Activated CD8-positive, alpha-beta memory T cell treated with anti-CD3 and anti-CD28 coated beads, Interleukin-2, amount 10 ng/mL, durations not matched to agents 7 days and 5 days (primary cell): Measurements from ENCODE around the gene SAMD4A. TPM values are rescaled to one million over a fixed set of nuclear protein-coding genes. Genes with fewer than 3 reads are reported as not detected.

Experiments
- ATAC-seq: fragments of 150-1000 bp; cut with Tn5 transposase; one replicate; pipeline ENCODE4 v1.10.0; 2021; ENCODE audit warnings: moderate library complexity
- CTCF ChIA-PET: fragments of 350-600 bp; sonication (Branson Sonifier 250); formaldehyde crosslinking; loops from one replicate; lab custom pipeline; 2021; ENCODE audit warnings: antibody characterized with exemption; lab: Charles Lee
- DNase-seq: peaks from one replicate; pipeline ENCODE4 v3.0.0-alpha.2; 2020
- H3K27ac Mint-ChIP-seq: one replicate; pipeline ENCODE4 v1.8.0; 2021; ENCODE audit warnings: mild to moderate bottlenecking, mixed read lengths
- H3K27me3 Mint-ChIP-seq: one replicate; pipeline ENCODE4 v1.8.0; 2021; ENCODE audit warnings: mixed read lengths
- H3K36me3 Mint-ChIP-seq: one replicate; pipeline ENCODE4 v1.8.0; 2021; ENCODE audit warnings: mild to moderate bottlenecking, mixed read lengths
- H3K4me1 Mint-ChIP-seq: one replicate; pipeline ENCODE4 v1.8.0; 2021; ENCODE audit warnings: mixed read lengths
- H3K4me3 Mint-ChIP-seq: one replicate; pipeline ENCODE4 v1.8.0; 2021; ENCODE audit warnings: mild to moderate bottlenecking, moderate library complexity, mixed read lengths
- H3K9me3 Mint-ChIP-seq: one replicate; pipeline ENCODE4 v1.8.0; 2022; ENCODE audit warnings: low read depth, mixed read lengths
- total RNA-seq, 2 experiments: library from RNA; stranded (reverse); gene quantifications; one replicate each; pipeline ENCODE4 v1.2.3, GENCODE V29; 2021

The SAMD4A gene
- total RNA-seq, 2 experiments from 2014 or later = 1.6 to 1.7 TPM

DNA sequence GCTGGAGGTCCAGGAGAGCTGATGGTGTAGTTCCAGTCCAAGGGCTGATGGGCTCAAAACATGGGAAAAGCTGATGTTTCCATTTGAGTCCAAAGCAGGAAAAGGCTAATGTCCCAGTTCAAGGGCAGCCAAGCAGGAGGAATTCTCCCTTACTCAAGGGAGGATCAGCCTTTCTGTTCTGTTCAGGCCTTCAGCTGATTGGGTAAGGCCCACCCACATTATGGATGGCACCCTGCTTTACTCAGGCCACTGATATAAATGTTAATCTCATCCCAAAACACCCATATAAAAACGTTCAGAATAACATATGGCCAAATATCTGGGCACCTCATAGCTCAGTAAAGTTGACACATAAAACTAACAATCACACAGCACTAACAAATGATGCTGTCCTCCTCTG lies 64.1 kb downstream of the SAMD4A start:
- H3K4me3 Mint-ChIP-seq = no peak overlapping the region
- peaks cover 2% of the 10 kb centered on the region for H3K27me3 Mint-ChIP-seq
- no peak for DNase-seq
- no peak for ATAC-seq
- no peak overlapping the region for H3K27ac Mint-ChIP-seq
- H3K4me1 Mint-ChIP-seq = peaks cover 28% of the 10 kb centered on the region
- CTCF ChIA-PET = interaction anchor here (0.8 to 2.5 kb wide), 7 partner anchors 12 to 143 kb away, joined by 3 to 9 read pairs (median 4); no protein-coding TSS in a partner anchor
- H3K36me3 Mint-ChIP-seq = peaks cover 3% of the 10 kb centered on the region
- no peaks in the 10 kb centered on the region for H3K9me3 Mint-ChIP-seq

DNA sequence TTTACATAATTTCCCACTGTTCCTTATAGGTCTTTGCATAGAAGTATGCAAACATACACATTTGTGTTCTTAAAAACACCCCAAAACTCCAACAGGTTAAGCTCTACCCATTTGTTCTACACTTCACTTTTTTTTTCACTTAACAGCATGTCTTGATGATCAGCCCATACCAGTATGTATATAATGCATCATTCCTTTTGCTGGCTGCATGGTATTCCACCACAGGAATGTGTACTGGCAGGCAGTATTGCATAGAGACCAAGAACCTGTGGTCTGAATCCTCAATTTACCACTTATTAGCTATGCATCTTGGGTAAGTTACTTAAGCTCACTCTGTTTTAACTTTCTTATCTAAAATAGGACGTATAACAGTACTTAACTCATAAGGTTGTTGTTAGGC lies 65.5 kb downstream of the SAMD4A start:
- H3K36me3 Mint-ChIP-seq = peaks cover 3% of the 10 kb centered on the region
- ATAC-seq = no peak
- H3K27ac Mint-ChIP-seq = no peak overlapping the region
- H3K9me3 Mint-ChIP-seq = no peaks in the 10 kb centered on the region
- no peak overlapping the region for H3K4me3 Mint-ChIP-seq
- no peak for DNase-seq
- CTCF ChIA-PET = interaction anchor here (2.5 kb wide), 1 partner anchor 10 kb away, joined by 9 read pairs; no protein-coding TSS in a partner anchor
- H3K27me3 Mint-ChIP-seq = peaks cover 3% of the 10 kb centered on the region
- H3K4me1 Mint-ChIP-seq = peaks cover 22% of the 10 kb centered on the region

DNA sequence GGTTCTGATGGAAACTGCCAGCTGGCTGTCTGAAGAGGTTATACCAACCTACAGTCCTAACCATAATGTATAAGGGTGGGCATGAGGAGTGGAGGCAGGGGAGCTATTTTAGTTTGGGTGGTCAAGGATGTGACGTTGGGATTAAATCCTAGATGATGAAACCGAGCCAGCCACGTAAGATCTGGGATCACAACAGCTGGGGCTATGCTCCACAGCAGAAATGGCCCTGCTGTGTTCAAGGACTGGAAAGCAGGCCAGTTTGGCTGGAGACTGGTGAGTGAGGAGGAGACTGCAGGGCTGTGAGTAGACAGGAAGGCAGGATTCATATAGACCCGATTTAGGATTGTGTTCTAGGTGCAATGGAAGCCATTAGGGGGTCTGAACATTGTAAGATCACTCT lies 66.1 kb downstream of the SAMD4A start:
- Mint-ChIP-seq H3K27ac (no peak overlapping the region), H3K36me3 (peaks cover 3% of the 10 kb centered on the region), H3K4me1 (peaks cover 16% of the 10 kb centered on the region)

DNA sequence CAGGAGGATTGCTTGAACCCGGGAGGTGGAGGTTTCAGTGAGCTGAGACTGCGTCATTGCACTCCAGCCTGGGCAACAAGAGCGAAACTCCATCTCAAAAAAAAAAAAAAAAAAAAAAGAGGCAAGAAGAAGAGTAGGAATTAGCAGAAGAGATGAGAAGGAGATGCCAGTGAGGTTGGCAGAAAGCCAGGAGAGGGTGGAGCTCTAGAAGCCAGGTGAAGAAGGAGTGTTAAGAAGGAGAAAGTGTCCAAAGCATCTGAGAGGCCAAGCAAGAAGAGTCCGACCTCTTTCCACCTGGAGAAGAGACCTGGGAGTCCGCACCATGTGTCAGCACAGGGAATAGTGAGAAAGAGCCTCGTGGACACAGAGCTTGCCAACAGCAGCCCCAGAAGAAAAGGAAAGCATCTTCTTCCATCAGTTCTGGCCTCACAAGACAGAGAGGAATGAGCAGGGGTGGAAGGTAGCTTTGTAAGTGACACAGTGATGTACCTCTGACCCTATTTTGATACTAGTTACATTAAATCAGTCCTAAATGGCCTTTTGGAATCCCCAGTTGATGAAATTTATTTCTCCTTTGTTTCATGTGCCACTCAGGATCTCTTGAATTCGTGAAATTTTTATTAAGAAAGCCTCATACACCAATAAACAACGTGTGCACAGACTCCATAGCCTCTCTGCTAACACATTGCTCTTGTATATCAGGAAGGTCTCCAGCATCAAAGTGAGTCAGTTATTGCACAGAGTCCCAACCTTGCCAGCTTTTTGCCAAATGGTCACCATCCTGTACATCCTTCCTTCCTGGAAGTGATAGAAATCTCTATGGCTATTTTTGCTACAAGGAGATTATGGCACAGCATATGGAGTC lies 70.6 kb downstream of the SAMD4A start:
- Mint-ChIP-seq H3K4me1 (no peaks in the 10 kb centered on the region), H3K36me3 (peaks cover under 1% of the 10 kb centered on the region), H3K4me3 (no peak overlapping the region), H3K9me3 (no peaks in the 10 kb centered on the region), H3K27me3 (peaks cover 30% of the 10 kb centered on the region), H3K27ac (no peak overlapping the region)
- CTCF ChIA-PET = interaction anchor here (0.6 to 1.1 kb wide), 4 partner anchors 11 to 54 kb away, joined by 3 read pairs; no protein-coding TSS in a partner anchor
- ATAC-seq = no peak
- no peak for DNase-seq

More for the DNA sequence above, 66.1 kb downstream of the SAMD4A start:
- CTCF ChIA-PET = interaction anchor here (1.4 to 2.5 kb wide), 2 partner anchors 10 to 36 kb away, joined by 3 to 9 read pairs; no protein-coding TSS in a partner anchor
- H3K27me3 Mint-ChIP-seq = peaks cover 4% of the 10 kb centered on the region
- H3K9me3 Mint-ChIP-seq = no peaks in the 10 kb centered on the region
- ATAC-seq = no peak
- DNase-seq = no peak
- no peak overlapping the region for H3K4me3 Mint-ChIP-seq

DNA sequence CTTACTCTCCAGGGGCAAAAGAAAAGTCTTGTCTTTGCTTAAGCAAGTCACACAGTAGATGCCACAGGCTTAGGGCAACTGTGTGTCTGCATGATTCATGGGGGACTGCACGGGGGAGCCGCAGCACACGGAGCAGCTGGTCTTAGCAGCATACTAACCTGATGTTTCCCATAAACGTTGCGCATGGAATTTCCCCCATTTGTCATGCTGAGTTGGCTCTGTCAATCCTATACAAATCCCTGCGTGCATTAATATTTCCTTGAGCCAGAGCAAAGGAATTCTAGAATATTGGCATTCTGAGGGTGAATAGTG lies 71.2 kb downstream of the SAMD4A start:
- Mint-ChIP-seq H3K4me1 (no peaks in the 10 kb centered on the region), H3K27ac (no peak overlapping the region), H3K9me3 (no peaks in the 10 kb centered on the region), H3K36me3 (no peaks in the 10 kb centered on the region), H3K4me3 (no peak overlapping the region), H3K27me3 (peaks cover 31% of the 10 kb centered on the region)
- CTCF ChIA-PET = interaction anchor here (0.6 to 1.1 kb wide), 2 partner anchors 11 to 23 kb away, joined by 3 read pairs; no protein-coding TSS in a partner anchor
- DNase-seq (no peak), ATAC-seq (no peak)

DNA sequence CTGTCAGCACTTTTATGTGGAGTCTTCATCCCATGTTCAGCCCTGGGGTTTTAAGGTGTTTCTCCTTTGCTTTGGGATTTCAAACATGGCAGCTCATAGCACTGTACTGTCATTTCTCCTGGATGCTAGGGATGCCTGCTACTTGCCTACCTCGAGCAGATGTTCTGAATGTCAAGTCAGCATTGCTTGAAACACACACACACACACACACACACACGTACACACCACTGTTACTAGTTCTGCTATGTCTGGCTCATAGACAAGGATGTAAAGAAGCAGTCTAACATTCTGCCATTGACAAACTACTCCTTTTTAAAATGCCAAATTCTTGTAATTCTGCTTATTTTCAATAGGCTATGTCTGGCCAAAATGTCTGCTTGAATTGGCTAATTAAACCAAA lies 72.7 kb downstream of the SAMD4A start:
- DNase-seq = no peak
- H3K27ac Mint-ChIP-seq = no peak overlapping the region

DNA sequence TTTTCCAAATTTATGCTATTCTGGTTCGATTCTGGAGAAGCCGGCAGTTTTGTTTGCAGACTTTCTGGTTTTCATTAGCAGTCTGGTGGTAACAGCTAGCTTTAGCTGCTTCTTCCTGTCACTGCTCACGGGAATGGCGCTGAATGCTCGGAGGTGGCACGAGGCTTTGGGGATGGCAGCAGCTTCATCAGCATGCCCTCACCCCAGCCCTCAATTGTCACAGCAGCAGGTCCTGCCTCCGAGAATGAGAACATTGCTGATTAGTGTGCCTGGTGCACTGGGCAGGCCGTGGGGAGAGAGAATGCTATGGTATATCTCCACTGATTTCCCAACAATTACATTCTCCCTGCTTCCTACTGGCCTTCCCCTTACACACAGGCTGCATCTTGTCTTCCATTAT lies 73.6 kb downstream of the SAMD4A start:
- Mint-ChIP-seq H3K9me3 (no peaks in the 10 kb centered on the region), H3K27me3 (peaks cover 40% of the 10 kb centered on the region), H3K36me3 (no peaks in the 10 kb centered on the region), H3K4me3 (no peak overlapping the region), H3K27ac (no peak overlapping the region), H3K4me1 (no peaks in the 10 kb centered on the region)
- DNase-seq (no peak), ATAC-seq (no peak)
- CTCF ChIA-PET = no interaction called here

More for the DNA sequence above, 72.7 kb downstream of the SAMD4A start:
- no peaks in the 10 kb centered on the region for H3K36me3 Mint-ChIP-seq
- peaks cover 40% of the 10 kb centered on the region for H3K27me3 Mint-ChIP-seq
- no peak for ATAC-seq
- H3K4me3 Mint-ChIP-seq = no peak overlapping the region
- no peaks in the 10 kb centered on the region for H3K9me3 Mint-ChIP-seq
- H3K4me1 Mint-ChIP-seq = no peaks in the 10 kb centered on the region
- CTCF ChIA-PET = interaction anchor here (1.0 kb wide), 1 partner anchor 76 kb away, joined by 3 read pairs; no protein-coding TSS in a partner anchor

DNA sequence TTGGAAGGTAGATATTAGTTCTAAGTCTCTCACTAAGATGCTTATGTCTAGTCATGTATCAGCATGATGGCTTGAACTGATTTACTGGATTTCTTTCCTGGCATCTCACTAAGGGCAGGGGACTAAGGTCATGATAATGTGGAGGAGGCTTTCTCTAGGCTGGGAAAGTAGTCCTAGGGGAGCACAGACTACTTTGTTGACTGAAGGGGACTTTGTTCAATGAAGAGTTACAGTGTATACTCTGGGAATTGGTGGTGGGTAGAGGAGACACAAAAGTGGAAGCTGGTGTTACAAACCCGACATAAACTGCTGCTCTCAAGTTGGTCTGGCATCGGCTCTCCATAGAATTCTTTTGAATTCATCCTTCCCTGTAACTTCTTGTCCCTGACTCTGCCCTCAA lies 75.2 kb downstream of the SAMD4A start:
- CTCF ChIA-PET = interaction anchor here (1.1 to 2.6 kb wide), 7 partner anchors 10 to 132 kb away, joined by 4 to 9 read pairs (median 6); no protein-coding TSS in a partner anchor
- ATAC-seq (no peak), DNase-seq (no peak)
- H3K27me3 Mint-ChIP-seq = peaks cover 38% of the 10 kb centered on the region
- no peak overlapping the region for H3K4me3 Mint-ChIP-seq
- H3K4me1 Mint-ChIP-seq = peaks cover 5% of the 10 kb centered on the region
- no peaks in the 10 kb centered on the region for H3K36me3 Mint-ChIP-seq
- H3K27ac Mint-ChIP-seq = no peak overlapping the region
- no peaks in the 10 kb centered on the region for H3K9me3 Mint-ChIP-seq

DNA sequence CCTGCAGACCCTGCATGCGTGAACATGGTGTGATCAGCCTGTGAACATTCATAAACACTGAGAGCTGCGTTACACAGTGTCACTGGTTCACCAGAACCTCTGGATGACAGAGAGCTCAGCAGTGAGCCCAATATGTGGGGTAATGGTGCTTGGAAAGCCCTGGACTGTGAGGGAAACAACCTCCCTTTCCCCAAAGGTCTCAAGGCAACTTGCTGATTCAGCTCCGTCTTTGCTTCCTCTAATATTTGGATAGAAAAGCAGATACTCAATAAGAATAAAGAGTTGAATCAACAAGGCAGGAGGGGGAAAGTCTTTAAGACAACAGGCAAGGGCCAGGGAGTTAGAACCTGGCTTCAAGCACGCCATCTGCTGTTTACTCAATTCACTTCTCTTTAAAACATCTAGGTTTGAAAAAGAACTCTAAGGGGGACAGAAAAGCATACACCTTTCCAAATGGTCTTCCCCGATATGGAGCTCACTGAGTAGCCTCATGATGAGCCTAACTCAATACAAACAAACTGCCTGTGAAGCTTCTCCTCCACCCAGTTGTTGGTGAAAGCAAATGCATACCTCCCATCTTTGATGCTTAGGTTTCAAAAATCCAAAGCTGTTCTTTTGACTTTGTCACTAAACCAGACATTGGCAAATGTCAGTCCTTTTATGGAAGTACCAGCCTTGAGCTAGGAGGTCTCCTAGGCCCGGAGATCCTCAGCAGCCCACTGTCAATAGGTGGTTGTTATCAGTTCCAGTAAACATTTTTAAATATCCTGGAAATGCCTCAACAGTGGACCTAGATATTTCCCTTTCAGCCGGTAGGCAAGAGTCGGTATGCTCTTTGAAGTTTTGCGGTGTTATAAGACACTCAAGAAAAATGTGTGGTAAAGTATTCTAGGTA lies 76.1 kb downstream of the SAMD4A start:
- no peak for ATAC-seq
- H3K4me1 Mint-ChIP-seq = peaks cover 5% of the 10 kb centered on the region
- H3K4me3 Mint-ChIP-seq = no peak overlapping the region
- H3K27me3 Mint-ChIP-seq = peaks cover 36% of the 10 kb centered on the region
- CTCF ChIA-PET = interaction anchor here (1.1 to 2.6 kb wide), 10 partner anchors 11 to 131 kb away, joined by 3 to 9 read pairs (median 6); partner anchors contain the start of gene SAMD4A
- no peaks in the 10 kb centered on the region for H3K9me3 Mint-ChIP-seq
- H3K36me3 Mint-ChIP-seq = no peaks in the 10 kb centered on the region
- no peak for DNase-seq
- no peak overlapping the region for H3K27ac Mint-ChIP-seq

DNA sequence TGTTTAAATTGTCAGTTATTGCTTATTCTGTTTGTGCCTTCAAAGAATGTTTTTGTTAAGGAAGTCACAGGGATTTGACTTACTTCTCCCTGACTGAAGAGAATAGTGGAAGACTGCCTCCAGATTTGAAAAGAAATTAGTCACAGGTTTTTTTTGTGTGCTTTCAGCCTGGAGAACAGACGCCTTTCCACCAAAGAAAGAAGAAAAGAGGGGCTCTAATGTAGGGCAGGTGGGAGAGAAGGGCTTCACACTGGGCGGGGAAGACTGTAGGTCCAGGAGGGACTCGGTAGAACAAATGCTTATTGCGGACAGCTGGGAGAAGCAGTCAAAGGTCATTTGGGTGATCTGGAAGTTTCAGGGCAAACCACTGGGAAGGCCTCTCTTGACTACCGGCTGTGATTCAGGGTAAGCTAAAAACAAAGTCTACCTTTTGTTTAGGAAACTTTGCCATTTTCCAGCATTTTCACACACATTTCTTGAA lies 76.8 kb downstream of the SAMD4A start:
- peaks cover 5% of the 10 kb centered on the region for H3K4me1 Mint-ChIP-seq
- CTCF ChIA-PET = interaction anchor here (1.1 to 2.6 kb wide), 10 partner anchors 12 to 130 kb away, joined by 3 to 9 read pairs (median 6); partner anchors contain the start of gene SAMD4A
- DNase-seq (no peak), ATAC-seq (no peak)
- H3K36me3 Mint-ChIP-seq = no peaks in the 10 kb centered on the region
- no peak overlapping the region for H3K27ac Mint-ChIP-seq
- H3K4me3 Mint-ChIP-seq = no peak overlapping the region
- peaks cover 33% of the 10 kb centered on the region for H3K27me3 Mint-ChIP-seq
- H3K9me3 Mint-ChIP-seq = no peaks in the 10 kb centered on the region

DNA sequence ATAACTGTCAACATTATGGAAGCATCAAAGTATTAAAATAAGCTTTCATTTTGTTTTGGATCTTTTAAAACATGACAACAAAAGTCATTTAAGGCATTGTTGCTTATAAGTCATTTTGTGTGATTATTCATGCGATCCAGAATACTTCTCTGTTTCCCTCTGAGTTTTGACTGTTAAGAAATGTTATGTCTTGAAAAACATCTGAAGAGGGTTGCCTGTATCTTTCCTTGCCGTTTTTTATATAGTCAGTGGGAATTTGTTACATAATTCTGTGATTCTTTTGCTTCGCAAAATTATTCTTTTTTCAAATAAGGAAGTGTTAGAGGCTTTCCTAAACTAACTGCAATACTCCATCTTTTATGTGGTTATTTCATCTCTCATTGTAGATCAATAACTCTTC lies 78.7 kb downstream of the SAMD4A start:
- ATAC-seq (no peak), DNase-seq (no peak)
- no peaks in the 10 kb centered on the region for H3K9me3 Mint-ChIP-seq
- CTCF ChIA-PET = no interaction called here
- H3K4me3 Mint-ChIP-seq = no peak overlapping the region
- peaks cover 6% of the 10 kb centered on the region for H3K4me1 Mint-ChIP-seq
- H3K27ac Mint-ChIP-seq = no peak overlapping the region
- peaks cover 31% of the 10 kb centered on the region for H3K27me3 Mint-ChIP-seq
- no peaks in the 10 kb centered on the region for H3K36me3 Mint-ChIP-seq

DNA sequence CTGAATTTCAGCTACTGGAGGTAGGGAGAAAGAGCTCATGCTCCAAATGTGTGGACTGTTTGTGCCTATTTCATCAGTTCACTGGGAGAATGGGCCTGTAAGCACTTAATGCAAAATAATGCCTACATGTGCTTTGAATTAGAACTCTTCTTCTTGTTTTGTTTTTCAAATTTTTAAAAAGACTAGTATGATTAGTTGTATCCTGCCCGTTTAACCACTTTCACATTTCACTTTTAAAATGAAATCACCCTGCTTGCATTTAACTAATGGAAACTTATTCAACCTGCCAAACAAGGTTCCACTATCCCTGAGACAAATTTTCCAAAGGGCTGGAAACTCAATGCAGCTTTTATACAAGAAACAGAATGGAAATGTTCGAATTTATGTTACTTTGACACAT lies 79.7 kb downstream of the SAMD4A start:
- Mint-ChIP-seq H3K9me3 (no peaks in the 10 kb centered on the region), H3K4me1 (peaks cover 7% of the 10 kb centered on the region), H3K36me3 (no peaks in the 10 kb centered on the region), H3K4me3 (no peak overlapping the region), H3K27ac (no peak overlapping the region), H3K27me3 (peaks cover 31% of the 10 kb centered on the region)
- ATAC-seq = no peak
- DNase-seq = no peak
- CTCF ChIA-PET = interaction anchor here (1.2 kb wide), 1 partner anchor 127 kb away, joined by 3 read pairs; no protein-coding TSS in a partner anchor

DNA sequence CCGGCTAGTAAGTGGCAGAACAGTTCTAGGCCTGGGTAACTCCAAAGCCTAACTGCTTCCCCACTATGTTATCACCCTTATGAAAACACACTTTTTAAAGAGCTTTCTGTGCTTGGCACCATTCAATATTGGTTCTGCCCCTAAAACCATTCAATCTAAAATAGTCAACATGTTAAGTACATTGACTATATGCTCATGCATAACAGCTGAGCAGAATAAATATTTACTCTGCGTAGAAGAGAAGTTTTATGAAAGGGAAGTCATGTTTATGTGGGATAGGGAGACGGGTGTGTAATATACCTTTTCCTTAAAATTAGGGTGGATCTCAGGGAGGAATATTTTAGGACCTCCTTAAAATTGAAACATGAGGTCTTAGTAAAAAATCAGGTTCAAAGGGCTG lies 80.5 kb downstream of the SAMD4A start:
- H3K9me3 Mint-ChIP-seq = no peaks in the 10 kb centered on the region
- H3K4me3 Mint-ChIP-seq = no peak overlapping the region
- CTCF ChIA-PET = interaction anchor here (0.6 to 1.2 kb wide), 2 partner anchors 44 to 127 kb away, joined by 3 to 4 read pairs; no protein-coding TSS in a partner anchor
- H3K27ac Mint-ChIP-seq = no peak overlapping the region
- H3K27me3 Mint-ChIP-seq = peaks cover 35% of the 10 kb centered on the region
- H3K4me1 Mint-ChIP-seq = peaks cover 7% of the 10 kb centered on the region
- no peak for DNase-seq
- no peak for ATAC-seq
- no peaks in the 10 kb centered on the region for H3K36me3 Mint-ChIP-seq
